HG03135 (cell line): Measurements from ENCODE around the gene CLECL1.
"Not testable (repeated sequence)": the region's sequence is repeated elsewhere in the genome, so short reads cannot be mapped to it uniquely, and the experiment has no call there.

ENCODE experiments used
- ATAC-seq: cut with Tn5 transposase; IDR thresholded peaks from one replicate; pipeline ENCODE4 v1.9.1; 2021; ENCODE audit warnings: mild to moderate bottlenecking, moderate library complexity; ENCODE audit not compliant: unreplicated experiment

Gene CLECL1

DNA sequence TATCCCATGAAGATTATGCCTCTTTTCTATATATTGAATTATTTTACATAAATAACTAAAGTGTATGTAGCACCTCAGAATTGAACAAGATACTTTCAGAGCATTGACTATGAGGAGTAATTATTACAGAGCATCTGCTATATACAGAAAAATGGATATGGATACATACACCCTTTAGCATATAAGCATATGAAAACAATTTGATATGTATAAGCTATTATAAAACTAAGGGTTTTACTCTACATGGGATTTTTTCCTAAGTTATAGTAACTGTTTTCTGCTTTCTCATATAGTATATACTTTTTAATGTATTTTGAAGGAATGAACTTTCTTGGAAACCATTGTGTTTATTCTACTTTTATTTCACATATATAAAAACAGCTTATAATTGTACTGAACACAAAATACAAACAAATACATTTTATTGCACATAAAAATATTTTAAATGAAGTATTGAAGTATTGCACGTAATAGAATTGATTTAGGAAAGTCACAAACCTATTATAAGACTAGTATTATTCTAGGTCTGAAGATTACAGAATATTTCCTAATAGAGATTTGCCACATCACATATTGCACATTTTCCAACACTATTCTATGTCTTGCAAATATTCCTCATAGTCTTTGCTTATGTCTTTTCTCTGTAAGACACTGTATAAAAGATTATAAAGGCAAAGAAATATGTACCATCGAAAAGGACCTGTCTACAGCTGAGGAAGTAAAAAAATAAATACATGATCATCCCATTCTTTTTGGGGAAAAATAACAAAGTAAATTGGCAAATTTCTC lies 19.4 kb upstream of the CLECL1 start:
- ATAC-seq, result no peak

GRCh38 chr12:9751204-9752144 lies 18.6 kb upstream of the CLECL1 start:
- peak; percentile 35 for ATAC-seq

DNA sequence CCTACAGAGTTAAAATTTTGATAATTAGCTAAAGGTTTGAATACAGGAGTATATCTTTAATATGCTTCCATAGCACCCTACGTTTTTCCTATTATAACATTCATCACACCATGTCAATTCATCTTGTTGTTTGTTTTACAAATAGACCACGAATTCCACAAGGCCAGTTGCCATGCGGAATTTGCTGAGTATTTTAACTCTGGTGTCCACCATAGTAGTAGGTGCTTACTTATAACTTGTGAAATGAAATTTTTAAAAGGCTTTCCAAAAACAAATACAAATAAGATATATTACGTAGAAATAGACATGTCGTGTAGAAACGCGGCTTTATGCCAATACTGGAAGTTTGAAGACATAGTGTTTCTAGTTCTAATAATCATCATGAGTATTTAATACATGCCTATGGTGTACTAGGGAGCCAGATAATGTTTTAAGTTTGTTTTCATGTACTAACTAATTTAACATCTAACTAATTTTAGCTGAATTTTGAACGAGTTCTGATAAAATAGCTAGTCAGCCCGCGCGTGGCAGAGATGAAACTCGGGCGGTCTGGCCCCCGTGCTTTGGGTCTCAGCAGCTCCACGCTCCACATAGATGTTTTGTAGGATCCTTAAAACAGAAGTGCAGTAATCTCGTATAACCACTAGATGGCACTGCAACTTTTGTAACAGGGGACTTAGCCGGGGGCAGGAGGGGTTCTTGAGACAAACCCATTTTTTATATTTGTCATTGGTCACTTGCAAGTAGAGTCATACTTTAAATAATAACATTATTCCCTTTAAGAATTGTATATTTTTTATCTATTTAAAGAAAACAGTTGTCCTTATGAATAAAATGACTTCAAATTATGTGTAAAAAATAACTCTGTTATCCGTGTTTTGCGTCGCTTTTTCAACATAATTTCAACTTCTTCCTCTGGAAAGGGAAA lies 17.6 kb upstream of the CLECL1 start:
- no peak for ATAC-seq

- no peak for ATAC-seq
Measured at GRCh38 chr12:9749640-9750039, 16.7 kb upstream of the CLECL1 start.

- ATAC-seq, result no peak
Measured at GRCh38 chr12:9745199-9745598, 12.3 kb upstream of the CLECL1 start.

DNA sequence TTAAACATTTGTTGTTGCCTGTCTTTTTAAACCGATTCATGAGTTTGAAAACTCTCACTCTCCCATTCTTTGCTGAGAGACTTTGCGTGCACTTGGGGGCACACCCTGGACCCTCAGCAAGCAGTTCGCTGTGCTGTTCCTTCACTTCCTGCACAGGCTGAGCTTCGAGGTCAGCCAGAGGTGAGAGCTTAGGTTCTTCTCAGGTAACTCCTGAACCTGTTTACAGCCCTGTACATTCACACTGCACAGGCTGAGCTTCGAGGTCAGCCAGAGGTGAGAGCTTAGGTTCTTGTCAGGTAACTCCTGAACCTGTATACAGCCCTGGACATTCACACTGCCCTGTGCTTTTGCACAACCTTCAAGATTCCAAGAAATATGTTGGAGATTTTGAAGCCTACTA lies 9.8 kb upstream of the CLECL1 start:
- ATAC-seq, result no peak

- ATAC-seq, result peak; percentile 71
Measured at GRCh38 chr12:9741726-9742125, 8.8 kb upstream of the CLECL1 start.

GRCh38 chr12:9740106-9740750 lies 7.3 kb upstream of the CLECL1 start:
- ATAC-seq, result no peak

DNA sequence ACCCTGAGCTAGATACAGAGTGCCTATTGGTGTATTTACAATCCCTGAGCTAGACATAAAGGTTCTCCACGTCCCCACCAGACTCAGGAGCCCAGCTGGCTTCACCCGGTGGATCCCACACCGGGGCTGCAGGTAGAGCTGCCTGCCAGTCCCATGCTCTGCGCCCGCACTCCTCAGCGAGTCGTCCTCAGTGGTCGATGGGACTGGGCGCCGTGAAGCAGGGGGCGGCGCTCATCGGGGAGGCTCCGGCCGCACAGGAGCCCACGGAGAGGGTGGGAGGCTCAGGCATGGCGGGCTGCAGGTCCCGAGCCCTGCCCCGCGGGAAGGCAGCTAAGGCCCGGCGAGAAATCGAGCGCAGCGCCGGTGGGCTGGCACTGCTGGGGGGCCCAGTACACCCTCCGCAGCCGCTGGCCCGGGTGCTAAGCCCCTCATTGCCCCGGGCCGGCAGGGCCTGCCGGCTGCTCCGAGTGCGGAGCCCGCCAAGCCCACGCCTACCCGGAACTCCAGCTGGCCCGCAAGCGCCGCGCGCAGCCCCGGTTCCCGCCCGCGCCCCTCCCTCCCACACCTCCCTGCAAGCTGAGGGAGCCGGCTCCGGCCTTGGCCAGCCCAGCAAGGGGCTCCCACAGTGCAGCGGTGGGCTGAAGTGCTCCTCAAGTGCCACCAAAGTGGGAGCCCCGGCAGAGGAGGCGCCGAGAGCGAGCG lies 6.7 kb upstream of the CLECL1 start:
- not testable (repeated sequence) for ATAC-seq

GRCh38 chr12:9738905-9739304 lies 6.0 kb upstream of the CLECL1 start:
- not testable (repeated sequence) for ATAC-seq

DNA sequence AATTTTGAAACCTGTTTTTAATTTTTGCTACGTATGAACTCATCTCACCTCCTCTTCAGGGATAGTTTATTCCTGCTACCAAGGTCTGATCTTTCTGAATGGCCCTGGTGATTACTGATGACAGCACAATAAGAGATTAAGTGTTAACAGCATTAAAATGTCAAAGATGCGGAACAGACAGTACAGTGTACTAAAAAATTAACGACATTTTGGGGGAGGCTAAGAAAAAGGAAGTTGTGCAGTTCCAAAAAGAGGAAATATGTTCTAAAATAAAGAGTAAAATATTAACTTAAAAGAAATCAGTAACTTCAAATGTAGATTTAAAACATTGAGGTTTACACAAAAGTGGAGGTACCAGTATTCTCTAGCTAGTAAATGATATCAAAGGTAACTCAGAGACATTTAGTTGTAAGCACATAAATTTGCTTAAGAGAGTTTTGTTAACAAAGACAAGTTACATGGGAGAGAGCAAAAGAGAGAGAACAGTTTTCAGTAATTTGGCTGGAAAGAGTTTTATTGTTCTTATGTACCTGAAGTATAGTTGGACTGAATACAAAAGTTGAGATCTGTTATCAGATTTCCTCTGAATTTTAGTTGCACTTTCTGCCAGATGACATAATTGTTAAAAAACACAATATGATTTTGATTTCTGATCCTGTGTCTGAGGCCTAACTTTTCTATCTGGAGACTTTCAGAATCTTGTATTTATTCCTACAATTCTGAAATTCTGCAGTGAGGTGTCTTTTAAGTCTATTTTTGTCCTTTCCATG lies 4.2 kb upstream of the CLECL1 start:
- no peak for ATAC-seq

DNA sequence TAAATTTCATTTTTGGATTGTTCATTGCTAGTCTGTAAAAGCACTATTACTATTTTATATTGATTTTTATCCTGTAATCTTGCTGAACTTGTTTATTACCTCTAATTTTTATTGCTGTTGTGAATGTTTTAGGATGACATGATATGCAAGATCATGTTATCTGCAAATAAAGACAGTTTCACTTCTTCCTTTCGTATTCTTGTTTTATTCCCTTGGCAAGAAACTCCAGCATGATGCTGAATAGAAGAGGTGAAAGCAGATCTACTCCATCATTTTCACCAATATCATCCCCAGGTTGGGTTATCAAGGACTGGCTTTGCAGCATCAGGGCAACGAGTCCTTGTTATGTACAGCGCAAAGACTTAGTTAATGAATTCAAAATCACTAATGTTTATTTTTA lies 2.7 kb upstream of the CLECL1 start:
- ATAC-seq, result no peak

DNA sequence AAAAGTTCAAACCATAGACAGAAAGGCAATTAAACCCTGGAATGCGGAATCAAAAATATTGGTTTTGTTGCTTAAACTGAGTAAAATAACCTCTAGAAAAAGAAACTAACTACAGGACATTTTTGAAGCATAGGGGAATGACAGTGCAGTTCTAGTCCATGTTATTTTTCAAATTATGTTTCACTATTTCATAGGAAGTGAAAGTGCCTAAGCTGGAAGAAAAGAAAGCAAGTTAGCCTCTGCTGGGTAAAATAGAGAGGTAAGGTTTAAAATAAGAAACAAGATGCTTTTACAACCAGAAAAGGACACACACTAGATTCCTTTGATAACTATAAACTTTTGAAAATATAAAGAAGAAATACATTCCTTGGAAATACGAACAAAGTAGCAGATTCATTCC lies 1.1 kb downstream of the CLECL1 start:
- no peak for ATAC-seq

- ATAC-seq, result no peak
Measured at GRCh38 chr12:9731393-9731792, 1.5 kb downstream of the CLECL1 start.

DNA sequence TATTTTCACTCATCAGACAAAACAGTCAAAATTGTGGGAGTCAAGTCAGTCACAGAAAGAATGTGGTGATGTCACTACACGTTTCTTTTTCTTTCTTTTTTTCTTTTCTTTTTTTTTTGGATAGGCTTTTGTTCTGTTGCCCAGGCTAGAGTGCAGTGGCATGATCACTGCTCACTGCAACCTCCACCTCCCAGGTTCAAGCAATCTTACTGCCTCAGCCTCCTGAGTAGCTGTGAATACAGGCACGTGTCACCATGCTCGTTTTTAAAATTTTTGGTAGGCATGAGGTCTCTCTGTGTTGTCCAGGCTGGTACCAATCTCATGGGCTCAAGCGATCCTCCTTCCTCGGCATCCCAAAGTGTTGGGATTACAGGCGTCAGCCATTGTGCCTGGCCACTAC lies 2.3 kb downstream of the CLECL1 start:
- no peak for ATAC-seq

GRCh38 chr12:9730011-9730410 lies 2.9 kb downstream of the CLECL1 start:
- ATAC-seq, result no peak

GRCh38 chr12:9729082-9729481 lies 3.8 kb downstream of the CLECL1 start:
- ATAC-seq, result no peak

DNA sequence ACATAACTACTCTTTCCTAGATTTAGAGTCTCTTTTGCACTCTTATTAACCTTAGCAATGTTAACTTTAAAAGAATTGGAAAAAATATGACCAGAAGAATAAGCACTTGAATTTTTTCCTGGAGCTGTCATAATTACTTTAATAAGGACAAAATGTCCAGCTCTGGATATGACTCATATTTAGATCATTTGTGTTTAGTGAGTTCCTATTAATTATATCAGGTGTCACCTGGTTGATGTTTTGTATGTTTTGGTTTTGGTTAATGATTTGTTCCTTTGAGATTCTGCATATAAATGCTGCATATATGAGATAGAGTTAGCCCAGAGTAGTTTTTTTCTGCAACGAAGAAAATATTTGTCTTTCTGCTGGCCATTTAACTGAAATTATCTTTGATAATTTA lies 5.1 kb downstream of the CLECL1 start:
- ATAC-seq, result no peak
